GM15510 (cell line): ENCODE results near the gene OPCML.

ENCODE experiments used
- POLR2A ChIP-seq: IDR thresholded peaks from 3 replicates; pipeline ENCODE4 v1.6.1; 2011; ENCODE audit warnings: borderline replicate concordance; ENCODE audit not compliant: insufficient read length; ENCODE audit errors: extremely low read depth

Gene OPCML

GRCh38 chr11:133547808-133548494, 15.7 kb upstream of the OPCML start:
- TF ChIP-seq POLR2A = no peak

- TF ChIP-seq POLR2A = no peak
Observed at GRCh38 chr11:133545199-133545803, 13.0 kb upstream of the OPCML start.

- no peak for TF ChIP-seq POLR2A
Observed at GRCh38 chr11:133541720-133542095, 9.4 kb upstream of the OPCML start.

GRCh38 chr11:133541021-133541719, 8.9 kb upstream of the OPCML start:
- no peak for TF ChIP-seq POLR2A

- TF ChIP-seq POLR2A = no peak
Observed at GRCh38 chr11:133536198-133536597, 3.9 kb upstream of the OPCML start.

- no peak for TF ChIP-seq POLR2A
Observed at GRCh38 chr11:133533205-133533604, 904 bp upstream of the OPCML start.

- no peak for TF ChIP-seq POLR2A
Observed at GRCh38 chr11:133531458-133531857, 843 bp downstream of the OPCML start.

- TF ChIP-seq POLR2A = no peak
Observed at GRCh38 chr11:133530501-133530835, 1.8 kb downstream of the OPCML start.

- no peak for TF ChIP-seq POLR2A
Observed at GRCh38 chr11:133529807-133530500, 2.3 kb downstream of the OPCML start.

- TF ChIP-seq POLR2A = no peak
Observed at GRCh38 chr11:133526790-133527189, 5.5 kb downstream of the OPCML start.

- TF ChIP-seq POLR2A = no peak
Observed at GRCh38 chr11:133525976-133526375, 6.3 kb downstream of the OPCML start.

- TF ChIP-seq POLR2A = no peak
Observed at GRCh38 chr11:133524488-133524887, 7.8 kb downstream of the OPCML start.

GRCh38 chr11:133522344-133522743, 10.0 kb downstream of the OPCML start:
- TF ChIP-seq POLR2A = no peak

- TF ChIP-seq POLR2A = no peak
Observed at GRCh38 chr11:133521502-133521901, 10.8 kb downstream of the OPCML start.

GRCh38 chr11:133520707-133521106, 11.6 kb downstream of the OPCML start:
- no peak for TF ChIP-seq POLR2A

- TF ChIP-seq POLR2A = no peak
Observed at GRCh38 chr11:133519560-133519959, 12.7 kb downstream of the OPCML start.

GRCh38 chr11:133518702-133519264, 13.5 kb downstream of the OPCML start:
- TF ChIP-seq POLR2A = no peak
